Testis (tissue), 3 donors: ENCODE data around the gene RERE. TPM values are rescaled to one million over a fixed set of nuclear protein-coding genes. Genes with fewer than 3 reads are reported as not detected.

Experiments
- DNase-seq: peaks from one replicate; pipeline ENCODE4 v3.0.0-alpha.2; 2019
- H3K27ac ChIP-seq, 2 donors: fragments of 200-600 bp; sonication (generic); one replicate each; pipeline ENCODE4 v1.5.1; 2019
- H3K27me3 ChIP-seq: fragments of 200-600 bp; sonication (generic); one replicate; pipeline ENCODE4 v1.5.1; 2019
- H3K36me3 ChIP-seq: fragments of 200-600 bp; sonication (generic); one replicate; pipeline ENCODE4 v1.5.1; 2017; ENCODE audit warnings: low read depth; ENCODE audit errors: missing control alignments
- H3K4me1 ChIP-seq: fragments of 200-600 bp; sonication (generic); one replicate; pipeline ENCODE4 v1.5.1; 2019
- H3K4me3 ChIP-seq, 2 donors: fragments of 200-600 bp; sonication (generic); one replicate each; pipeline ENCODE4 v1.5.1; 2017 to 2019
- H3K9me3 ChIP-seq: fragments of 200-600 bp; sonication (generic); one replicate; pipeline ENCODE4 v1.5.1; 2017
- POLR2A ChIP-seq: fragments of 450-650 bp; IDR thresholded peaks from one replicate; pipeline ENCODE4 v1.6.1; 2017; ENCODE audit warnings: antibody characterized with exemption, mild to moderate bottlenecking, moderate library complexity
- WGBS, 2 donors: methylation state at CpG; one replicate each; pipeline ENCODE4 v1.1.5; 2018; 5-methylcytosine and 5-hydroxymethylcytosine counted together
- intact Hi-C: fragments of 100-400 bp; cut with DNase I; formaldehyde crosslinking; loops from one replicate; pipeline ENCODE4 v1.15.1; 2023; ENCODE audit warnings: low total_unique reads
- polyA plus RNA-seq: library from polyadenylated mRNA; stranded (reverse); fragments of 350-450 nt; fragmentation: Illumina TruSeq; extraction: RNeasy Lipid Tissue Mini Kit (QIAGEN cat#74804); gene quantifications from one replicate; pipeline ENCODE4 v1.2.3, GENCODE V29; 2014; ENCODE audit warnings: low read depth, low replicate concordance; ENCODE audit not compliant: insufficient read depth
- total RNA-seq, 2 donors: library from RNA; depleted of rRNA; stranded (reverse); fragments of >200 nt; gene quantifications; one replicate each; pipeline ENCODE4 v1.2.3, GENCODE V29; 2016
- TF ChIP-seq, protein P1 (sequence below), 3 experiments: fragments of 450-650 bp in 2 of 3; fragments of 200-600 bp in 1 of 3; sonication (generic) in 1 of 3; IDR thresholded peaks; one replicate each; pipeline ENCODE4 v1.5.1; 2016 to 2019; ENCODE audit warnings: antibody characterized with exemption in 3 of 3, mild to moderate bottlenecking in 2 of 3, moderate library complexity in 1 of 3

RERE gene
- total and polyA plus RNA-seq, 3 donors from 2014 or later: 90.8 to 229 (median 203) TPM

DNA sequence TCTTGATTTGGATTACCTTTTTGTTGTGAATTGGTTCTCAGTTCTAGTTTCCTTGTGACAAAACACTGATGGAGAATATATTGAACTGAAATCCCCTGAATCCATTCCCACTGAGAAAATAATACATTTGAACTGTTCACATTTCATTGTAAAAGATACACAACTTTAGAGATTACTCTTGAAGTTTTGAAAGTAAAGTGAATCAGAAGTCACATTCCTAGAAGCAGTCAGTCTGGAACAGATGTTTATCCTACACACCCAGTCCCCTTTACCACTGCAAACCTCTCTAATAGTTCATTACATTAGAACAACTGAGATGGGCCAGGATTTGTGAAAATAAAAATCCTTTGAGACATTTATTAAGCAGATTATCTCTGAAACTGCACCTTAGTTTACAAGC is 3.4 kb downstream of the RERE start:
- Histone ChIP-seq H3K27me3 (no peaks in the 10 kb centered on the region), H3K4me1 (peaks cover 22% of the 10 kb centered on the region), H3K4me3 (no peak overlapping the region), H3K27ac (no peak overlapping the region), H3K36me3 (no peaks in the 10 kb centered on the region), H3K9me3 (no peaks in the 10 kb centered on the region)
- DNase-seq: no peak
- intact Hi-C loops: no loop called here
- TF ChIP-seq, protein P1, sequence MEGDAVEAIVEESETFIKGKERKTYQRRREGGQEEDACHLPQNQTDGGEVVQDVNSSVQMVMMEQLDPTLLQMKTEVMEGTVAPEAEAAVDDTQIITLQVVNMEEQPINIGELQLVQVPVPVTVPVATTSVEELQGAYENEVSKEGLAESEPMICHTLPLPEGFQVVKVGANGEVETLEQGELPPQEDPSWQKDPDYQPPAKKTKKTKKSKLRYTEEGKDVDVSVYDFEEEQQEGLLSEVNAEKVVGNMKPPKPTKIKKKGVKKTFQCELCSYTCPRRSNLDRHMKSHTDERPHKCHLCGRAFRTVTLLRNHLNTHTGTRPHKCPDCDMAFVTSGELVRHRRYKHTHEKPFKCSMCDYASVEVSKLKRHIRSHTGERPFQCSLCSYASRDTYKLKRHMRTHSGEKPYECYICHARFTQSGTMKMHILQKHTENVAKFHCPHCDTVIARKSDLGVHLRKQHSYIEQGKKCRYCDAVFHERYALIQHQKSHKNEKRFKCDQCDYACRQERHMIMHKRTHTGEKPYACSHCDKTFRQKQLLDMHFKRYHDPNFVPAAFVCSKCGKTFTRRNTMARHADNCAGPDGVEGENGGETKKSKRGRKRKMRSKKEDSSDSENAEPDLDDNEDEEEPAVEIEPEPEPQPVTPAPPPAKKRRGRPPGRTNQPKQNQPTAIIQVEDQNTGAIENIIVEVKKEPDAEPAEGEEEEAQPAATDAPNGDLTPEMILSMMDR (IDR thresholded peaks at IDR 0.05): no peak
- TF ChIP-seq POLR2A: no peak

DNA sequence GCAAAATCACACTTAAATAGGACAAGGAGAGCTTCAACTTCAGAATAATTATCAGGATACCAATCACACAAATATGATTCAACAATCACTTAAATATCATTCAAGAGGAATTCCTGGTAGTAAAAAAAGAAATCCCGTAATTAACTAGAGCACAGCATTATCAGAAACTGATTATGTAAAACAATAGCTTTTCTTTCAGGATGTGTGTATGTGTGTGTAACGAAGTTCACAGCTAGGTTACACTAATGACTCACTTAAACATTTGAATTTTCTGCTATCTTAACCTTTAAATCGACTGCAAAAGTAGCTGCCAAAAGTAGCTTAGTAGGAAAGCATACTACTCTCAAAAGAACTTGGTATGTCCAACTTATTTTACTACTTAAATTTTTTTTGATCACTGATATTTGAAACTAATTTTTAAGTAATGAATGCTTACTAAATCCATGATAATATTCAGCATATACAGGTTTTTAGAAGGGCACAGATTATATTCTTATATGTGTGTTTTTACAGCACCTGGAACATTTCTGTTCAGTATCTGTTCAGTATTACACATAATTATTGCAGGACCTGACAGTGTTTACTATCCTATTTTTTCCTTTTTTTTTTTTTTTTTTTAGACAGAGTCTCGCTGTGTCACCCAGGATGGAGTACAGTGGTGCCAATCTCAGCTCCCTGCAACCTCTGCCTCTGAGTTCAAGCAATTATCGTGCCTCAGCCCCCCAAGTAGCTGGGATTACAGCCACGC is 4.2 kb downstream of the RERE start:
- H3K4me3 ChIP-seq: no peak overlapping the region
- H3K27me3 ChIP-seq: no peaks in the 10 kb centered on the region
- no peaks in the 10 kb centered on the region for H3K36me3 ChIP-seq
- H3K9me3 ChIP-seq: no peaks in the 10 kb centered on the region
- no peak for TF ChIP-seq POLR2A
- TF ChIP-seq, protein P1 (IDR thresholded peaks at IDR 0.05): no peak
- no peak for DNase-seq
- H3K27ac ChIP-seq: no peak overlapping the region
- H3K4me1 ChIP-seq: peaks cover 19% of the 10 kb centered on the region
- 67 to 73% methylated on average over 6 of the region's 6 CpGs for WGBS, 2 donors
- intact Hi-C loops: no loop called here

DNA sequence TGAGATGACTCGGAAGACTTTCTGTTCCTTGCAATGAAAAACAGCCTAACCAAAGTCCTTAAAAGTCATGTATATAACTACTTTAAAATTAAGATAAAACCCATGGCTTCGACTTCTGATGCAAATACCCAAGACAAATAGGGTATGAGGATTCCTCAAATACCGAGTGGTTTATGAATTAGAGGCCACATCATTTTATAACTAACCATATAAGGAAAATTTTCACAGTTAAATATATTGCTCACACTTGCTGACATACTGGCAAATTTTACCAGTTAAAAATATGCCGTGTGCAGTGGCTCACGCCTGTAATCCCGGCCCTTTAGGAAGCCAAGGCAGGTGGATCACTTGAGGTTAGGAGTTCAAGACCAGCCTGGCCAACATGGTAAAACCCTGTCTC is 5.4 kb downstream of the RERE start:
- intact Hi-C loops: no loop called here

DNA sequence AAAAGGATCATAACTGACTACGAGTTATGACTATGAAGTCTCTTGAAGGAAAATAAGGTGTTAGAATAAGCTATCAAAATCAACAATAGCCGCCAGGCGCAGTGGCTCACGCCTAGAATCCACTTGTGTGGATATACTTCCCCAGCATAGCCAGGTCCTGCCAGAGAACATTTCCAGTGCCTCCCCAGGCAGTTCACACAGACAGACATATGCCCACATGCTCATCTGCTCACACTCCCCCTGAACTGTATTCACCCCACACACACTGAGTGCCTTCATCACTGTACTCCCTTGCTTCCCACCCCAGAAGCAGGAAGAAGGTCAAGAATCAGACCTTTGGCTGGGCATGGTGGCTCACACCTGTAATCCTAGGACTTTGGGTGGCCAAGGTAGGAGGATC is 6.5 kb downstream of the RERE start:
- intact Hi-C loops: no loop called here
- no peak overlapping the region for H3K27ac ChIP-seq
- 92 to 96% methylated on average over 4 of the region's 4 CpGs for WGBS, 2 donors

More for the DNA sequence above, 5.4 kb downstream of the RERE start:
- Histone ChIP-seq H3K27ac (no peak overlapping the region), H3K36me3 (no peaks in the 10 kb centered on the region), H3K4me1 (peaks cover 19% of the 10 kb centered on the region), H3K4me3 (no peak overlapping the region), H3K27me3 (no peaks in the 10 kb centered on the region), H3K9me3 (no peaks in the 10 kb centered on the region)
- TF ChIP-seq POLR2A: no peak
- TF ChIP-seq, protein P1 (IDR thresholded peaks at IDR 0.05): no peak
- WGBS, 2 donors: 72 to 92% methylated on average over 6 of the region's 6 CpGs
- no peak for DNase-seq

More for the DNA sequence above, 6.5 kb downstream of the RERE start:
- H3K4me3 ChIP-seq: no peak overlapping the region
- no peaks in the 10 kb centered on the region for H3K27me3 ChIP-seq
- DNase-seq: no peak
- no peaks in the 10 kb centered on the region for H3K36me3 ChIP-seq
- H3K4me1 ChIP-seq: peaks cover 13% of the 10 kb centered on the region
- TF ChIP-seq POLR2A: no peak
- TF ChIP-seq, protein P1 (IDR thresholded peaks at IDR 0.05): no peak
- no peaks in the 10 kb centered on the region for H3K9me3 ChIP-seq
